ENCODE data around the gene PRRT1B.

The PRRT1B gene

GRCh38 chr9:131597246-131597645 lies 51.9 kb downstream of the PRRT1B start:
- H3K27ac Mint-ChIP-seq: no peak overlapping the region
- H3K9me3 Mint-ChIP-seq: no peaks in the 10 kb centered on the region
- H3K36me3 Mint-ChIP-seq (ENCODE audit: low read depth): peaks cover 34% of the 10 kb centered on the region
- TF ChIP-seq CTCF (IDR thresholded peaks at IDR 0.05; ENCODE audit: unreplicated experiment in 3 of 3): no peak
- H3K4me1 Mint-ChIP-seq: no peaks in the 10 kb centered on the region
- H3K4me3 Mint-ChIP-seq: no peak overlapping the region
- no peaks in the 10 kb centered on the region for H3K27me3 Mint-ChIP-seq (ENCODE audit: low read depth)

- H3K36me3 Mint-ChIP-seq (ENCODE audit: low read depth): peaks cover 40% of the 10 kb centered on the region
- H3K4me1 Mint-ChIP-seq: no peaks in the 10 kb centered on the region
- H3K4me3 Mint-ChIP-seq: no peak overlapping the region
- TF ChIP-seq CTCF (IDR thresholded peaks at IDR 0.05; ENCODE audit: unreplicated experiment in 3 of 3): no peak
- no peaks in the 10 kb centered on the region for H3K9me3 Mint-ChIP-seq
- H3K27ac Mint-ChIP-seq: no peak overlapping the region
- H3K27me3 Mint-ChIP-seq (ENCODE audit: low read depth): no peaks in the 10 kb centered on the region
Measured at GRCh38 chr9:131598121-131598520, 52.8 kb downstream of the PRRT1B start.

- peaks cover 37% of the 10 kb centered on the region for H3K36me3 Mint-ChIP-seq (ENCODE audit: low read depth)
- H3K27me3 Mint-ChIP-seq (ENCODE audit: low read depth): peaks cover 3% of the 10 kb centered on the region
- no peak overlapping the region for H3K4me3 Mint-ChIP-seq
Measured at GRCh38 chr9:131601683-131602181, 56.4 kb downstream of the PRRT1B start.

GRCh38 chr9:131603199-131603598 lies 57.9 kb downstream of the PRRT1B start:
- H3K27me3 Mint-ChIP-seq (ENCODE audit: low read depth): peaks cover 3% of the 10 kb centered on the region
- peaks cover 20% of the 10 kb centered on the region for H3K4me1 Mint-ChIP-seq
- no peaks in the 10 kb centered on the region for H3K9me3 Mint-ChIP-seq
- no peak for TF ChIP-seq CTCF (IDR thresholded peaks at IDR 0.05; ENCODE audit: unreplicated experiment in 3 of 3)
- H3K36me3 Mint-ChIP-seq (ENCODE audit: low read depth): peaks cover 37% of the 10 kb centered on the region
- no peak overlapping the region for H3K4me3 Mint-ChIP-seq
- no peak overlapping the region for H3K27ac Mint-ChIP-seq

More at GRCh38 chr9:131601683-131602181, 56.4 kb downstream of the PRRT1B start:
- H3K27ac Mint-ChIP-seq: no peak overlapping the region
- peaks cover 7% of the 10 kb centered on the region for H3K4me1 Mint-ChIP-seq
- no peak for TF ChIP-seq CTCF (IDR thresholded peaks at IDR 0.05; ENCODE audit: unreplicated experiment in 3 of 3)
- no peaks in the 10 kb centered on the region for H3K9me3 Mint-ChIP-seq

GRCh38 chr9:131603711-131604439 lies 58.6 kb downstream of the PRRT1B start:
- Mint-ChIP-seq H3K9me3 (no peaks in the 10 kb centered on the region), H3K4me3 (no peak overlapping the region), H3K27me3 (ENCODE audit: low read depth) (peaks cover 3% of the 10 kb centered on the region), H3K4me1 (peaks cover 27% of the 10 kb centered on the region), H3K36me3 (ENCODE audit: low read depth) (peaks cover 37% of the 10 kb centered on the region), H3K27ac (no peak overlapping the region)
- no peak for TF ChIP-seq CTCF (IDR thresholded peaks at IDR 0.05; ENCODE audit: unreplicated experiment in 3 of 3)
